ENCODE measurements around the gene PRELP.
"Not testable (repeated sequence)": the region's sequence is repeated elsewhere in the genome, so short reads cannot be mapped to it uniquely, and the experiment has no call there.

PRELP gene

GRCh38 chr1:203506858-203507626 lies 31.4 kb downstream of the PRELP start:
- no peak for DNase-seq (ENCODE audit: low spot score)

- no peak for DNase-seq (ENCODE audit: low spot score)
Measured at GRCh38 chr1:203507759-203508158, 32.2 kb downstream of the PRELP start.

- no peak for DNase-seq (ENCODE audit: low spot score)
Measured at GRCh38 chr1:203508463-203509073, 33.0 kb downstream of the PRELP start.

- no peak for DNase-seq (ENCODE audit: low spot score)
Measured at GRCh38 chr1:203509135-203509534, 33.5 kb downstream of the PRELP start.

- DNase-seq (ENCODE audit: low spot score): no peak
Measured at GRCh38 chr1:203511513-203511912, 35.9 kb downstream of the PRELP start.

- no peak for DNase-seq (ENCODE audit: low spot score)
Measured at GRCh38 chr1:203511930-203512329, 36.3 kb downstream of the PRELP start.

GRCh38 chr1:203512517-203512847 lies 36.9 kb downstream of the PRELP start:
- DNase-seq (ENCODE audit: low spot score): no peak

- DNase-seq (ENCODE audit: low spot score): no peak
Measured at GRCh38 chr1:203512848-203513584, 37.4 kb downstream of the PRELP start.

GRCh38 chr1:203513585-203514031 lies 38.0 kb downstream of the PRELP start:
- no peak for DNase-seq (ENCODE audit: low spot score)

GRCh38 chr1:203516184-203516583 lies 40.6 kb downstream of the PRELP start:
- no peak for DNase-seq (ENCODE audit: low spot score)

GRCh38 chr1:203516906-203517305 lies 41.3 kb downstream of the PRELP start:
- DNase-seq (ENCODE audit: low spot score): no peak

GRCh38 chr1:203517426-203518110 lies 42.0 kb downstream of the PRELP start:
- DNase-seq (ENCODE audit: low spot score): no peak

- DNase-seq (ENCODE audit: low spot score): not testable (repeated sequence)
Measured at GRCh38 chr1:203518139-203518538, 42.5 kb downstream of the PRELP start.

- DNase-seq (ENCODE audit: low spot score): no peak
Measured at GRCh38 chr1:203518541-203518940, 42.9 kb downstream of the PRELP start.

GRCh38 chr1:203519053-203519840 lies 43.6 kb downstream of the PRELP start:
- no peak for DNase-seq (ENCODE audit: low spot score)

- no peak for DNase-seq (ENCODE audit: low spot score)
Measured at GRCh38 chr1:203519896-203520295, 44.3 kb downstream of the PRELP start.

- DNase-seq (ENCODE audit: low spot score): no peak
Measured at GRCh38 chr1:203520315-203520714, 44.7 kb downstream of the PRELP start.

GRCh38 chr1:203521074-203521794 lies 45.6 kb downstream of the PRELP start:
- DNase-seq (ENCODE audit: low spot score): no peak

- no peak for DNase-seq (ENCODE audit: low spot score)
Measured at GRCh38 chr1:203521812-203522211, 46.2 kb downstream of the PRELP start.

GRCh38 chr1:203522237-203522636 lies 46.6 kb downstream of the PRELP start:
- DNase-seq (ENCODE audit: low spot score): no peak

GRCh38 chr1:203523667-203524066 lies 48.1 kb downstream of the PRELP start:
- no peak for DNase-seq (ENCODE audit: low spot score)
